CD4-positive, alpha-beta T cell treated with Interleukin-6 at 100 ng/mL for 8 hours (primary cell): ENCODE data around the gene PXYLP1.

ENCODE experiments used
- DNase-seq: peaks from one replicate; pipeline ENCODE4 v3.0.0-alpha.2; 2020; ENCODE audit warnings: mixed read lengths, low spot score

The PXYLP1 gene

DNA sequence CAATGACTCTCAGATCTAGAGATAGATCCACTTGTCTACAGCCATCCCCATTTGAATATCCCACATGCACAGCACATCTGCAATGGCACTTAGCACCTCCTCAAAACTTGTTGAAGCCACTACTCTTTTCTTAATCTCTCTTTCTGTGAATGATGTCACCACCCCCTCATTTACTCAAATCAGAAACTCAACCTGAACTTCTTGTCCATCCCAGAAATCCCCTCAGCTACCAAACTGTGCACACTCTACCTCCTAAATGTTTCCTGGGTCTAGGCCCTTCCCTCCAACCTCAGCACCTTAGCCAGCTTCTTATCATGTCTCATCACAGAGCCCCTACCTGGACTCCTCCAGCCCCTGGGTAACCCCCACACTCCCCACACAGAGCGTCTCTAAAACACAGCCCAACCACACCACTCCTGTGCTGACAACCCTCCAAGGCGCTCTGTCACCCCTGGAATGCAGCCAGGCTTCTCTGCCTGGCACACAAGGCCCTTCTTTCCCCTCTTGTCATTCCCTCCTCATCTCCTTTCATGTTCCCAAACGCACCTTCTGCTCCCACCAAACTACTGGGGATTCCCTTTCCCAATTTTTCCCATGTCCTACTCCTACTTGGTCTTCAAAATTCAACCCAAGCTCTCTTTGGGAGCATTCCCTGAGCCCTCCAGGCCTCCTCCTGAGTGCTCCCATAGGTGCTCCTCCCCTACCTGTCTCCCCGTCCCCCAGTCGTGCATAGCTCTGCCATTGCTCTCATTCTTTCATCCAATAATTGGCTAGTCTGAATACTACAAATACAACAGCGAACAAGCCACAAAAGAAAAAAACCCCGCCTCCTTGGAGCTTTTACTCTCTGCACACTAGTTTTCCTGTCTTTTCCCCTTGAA is 96.9 kb downstream of the PXYLP1 start:
- DNase-seq: no peak

DNA sequence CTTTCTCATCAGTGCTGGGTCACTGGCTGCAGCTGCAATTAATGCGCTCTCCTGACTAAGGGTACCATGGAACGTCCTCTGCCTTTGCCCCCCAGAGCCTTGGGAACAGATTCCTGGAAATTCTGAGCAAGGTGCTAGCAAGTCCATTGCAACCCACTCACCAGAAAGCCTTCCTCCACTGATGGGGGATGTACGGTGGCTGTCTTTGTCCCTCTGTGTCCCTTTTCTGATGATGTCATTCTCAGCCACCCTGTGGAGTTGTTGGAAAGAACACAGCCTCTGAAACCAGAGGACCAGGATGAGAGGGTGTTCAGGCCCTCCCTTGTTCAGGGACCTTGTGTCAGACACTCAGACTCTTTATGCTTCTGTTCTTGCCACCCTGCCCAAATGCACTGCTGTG is 98.6 kb downstream of the PXYLP1 start:
- DNase-seq: no peak

DNA sequence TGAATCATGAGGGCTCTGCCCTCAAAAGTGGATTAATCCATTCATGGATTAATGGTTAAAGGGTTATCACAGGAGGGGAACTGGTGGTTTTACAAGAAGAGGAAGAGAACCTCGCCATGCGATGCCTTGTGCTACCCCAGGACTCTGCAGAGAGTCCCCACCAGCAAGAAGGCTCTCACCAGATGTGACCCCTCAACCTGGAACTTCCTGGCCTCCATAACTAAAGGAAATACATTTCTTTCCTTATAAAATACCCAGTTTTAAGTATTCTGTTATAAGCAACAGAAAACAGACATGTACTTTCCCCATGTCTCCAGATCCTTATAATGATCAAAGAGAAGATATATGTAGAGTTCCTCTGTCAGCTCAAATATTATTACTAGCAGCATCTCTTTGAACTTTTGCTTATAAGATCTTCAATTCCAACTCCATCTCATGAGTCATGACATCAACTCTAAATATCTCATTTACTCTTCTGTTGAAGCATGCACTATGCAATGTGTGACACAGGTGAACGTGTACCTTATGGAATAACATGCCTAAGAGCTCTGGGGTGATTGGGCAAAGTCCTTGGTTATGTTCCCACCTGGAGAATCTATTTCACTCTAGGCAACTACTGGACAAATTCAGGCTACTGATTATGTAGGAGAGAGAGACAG is 99.2 kb downstream of the PXYLP1 start:
- DNase-seq: no peak

DNA sequence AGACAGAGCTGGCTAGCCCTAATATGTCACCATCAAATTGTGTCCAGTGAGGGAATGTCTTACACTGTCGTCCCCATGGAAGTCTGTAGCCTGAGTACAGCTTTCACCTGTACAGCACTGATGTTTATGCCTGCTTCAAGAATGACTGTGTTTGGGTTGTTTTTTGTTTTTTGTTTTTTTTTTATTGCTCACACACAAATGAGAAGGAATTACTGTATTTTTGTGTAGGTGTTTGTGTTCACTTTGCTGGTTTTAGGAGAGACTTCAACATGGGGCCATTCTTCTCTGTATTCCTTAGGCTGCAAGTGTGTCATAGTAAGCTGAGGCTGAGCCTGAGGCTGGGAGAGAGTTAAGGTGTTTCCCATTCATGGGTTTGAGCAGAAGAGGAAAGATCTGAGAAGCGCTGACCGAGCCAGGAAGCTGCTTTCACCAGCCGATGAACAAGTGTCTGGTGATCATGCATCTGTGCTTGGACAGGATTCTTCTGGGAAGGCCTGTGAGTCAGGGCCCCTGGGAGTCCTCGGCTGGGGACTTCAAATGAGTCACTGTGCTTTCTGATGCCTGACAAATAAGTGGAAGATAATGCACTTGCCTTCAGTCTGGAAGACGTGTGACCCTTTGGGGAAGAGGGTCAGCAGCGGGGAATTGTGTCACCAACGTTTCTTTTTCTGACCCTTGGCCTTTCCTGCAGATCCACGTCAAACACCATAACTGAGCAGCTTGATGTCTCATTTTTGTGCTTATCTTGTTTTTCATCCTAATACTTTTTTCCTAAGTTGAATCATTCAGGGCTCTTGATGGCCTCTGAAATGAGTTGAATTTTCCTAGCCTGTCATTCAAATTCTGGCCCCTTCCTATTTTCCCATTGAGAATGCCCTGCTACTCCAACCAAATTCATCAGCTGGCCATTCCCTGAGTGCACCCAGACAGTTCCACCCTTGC is 100.0 kb downstream of the PXYLP1 start:
- no peak for DNase-seq

DNA sequence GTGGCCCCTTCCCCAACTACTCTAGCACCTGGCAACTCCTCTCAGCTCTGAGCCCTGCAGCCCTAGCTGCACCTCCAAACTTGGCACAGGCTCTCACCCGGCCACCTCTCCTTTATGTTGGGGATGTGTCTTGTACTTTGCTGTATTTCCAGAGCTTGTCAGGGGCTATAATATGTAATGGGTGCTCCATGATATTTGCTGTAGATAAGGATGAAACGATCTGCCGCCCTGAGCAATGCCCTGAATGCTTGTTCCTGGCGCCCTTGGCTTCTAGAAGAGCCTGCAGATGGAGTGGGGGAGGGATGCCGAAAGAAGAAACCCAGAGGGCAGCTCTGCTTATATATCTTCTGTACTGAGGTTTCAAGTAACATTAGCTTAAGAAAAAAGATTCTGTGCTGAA is 100.8 kb downstream of the PXYLP1 start:
- no peak for DNase-seq

DNA sequence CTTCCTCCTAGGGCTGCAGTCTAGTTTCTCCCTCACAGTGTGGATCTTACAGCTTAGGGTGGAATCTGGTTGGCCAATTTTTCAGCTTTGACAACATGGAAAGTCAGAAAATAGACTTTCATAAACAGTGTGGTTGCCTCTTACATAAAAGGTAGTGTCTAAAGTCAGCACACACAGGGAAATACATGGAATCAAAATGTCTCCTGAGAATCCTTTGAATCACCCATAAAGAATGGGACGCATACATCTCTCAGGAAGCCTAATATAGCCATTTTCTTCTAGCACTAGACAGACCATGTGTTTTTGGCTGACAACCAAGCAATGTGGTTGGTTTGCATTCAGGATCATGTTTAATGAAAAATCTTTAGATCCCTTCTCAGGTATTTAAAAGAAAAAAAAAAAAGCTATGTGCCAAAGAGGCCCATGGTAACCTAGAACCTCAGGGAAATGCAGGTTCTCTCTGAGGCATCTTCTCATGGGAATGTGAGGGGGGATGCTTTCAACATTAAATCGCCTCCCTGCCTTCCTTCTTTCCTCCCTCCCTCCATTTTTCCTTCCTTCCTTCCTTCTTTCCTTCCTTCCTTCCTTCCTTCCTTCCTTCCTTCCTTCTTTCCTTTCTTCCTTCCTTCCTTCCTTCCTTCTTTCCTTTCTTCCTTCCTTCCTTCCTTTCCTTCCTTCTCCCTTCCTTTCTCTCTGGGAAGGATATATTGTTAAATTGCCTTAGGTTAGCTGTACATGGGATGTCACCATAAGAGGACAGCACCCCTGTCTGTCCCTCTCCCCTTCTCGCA is 102.4 kb downstream of the PXYLP1 start:
- no peak for DNase-seq

DNA sequence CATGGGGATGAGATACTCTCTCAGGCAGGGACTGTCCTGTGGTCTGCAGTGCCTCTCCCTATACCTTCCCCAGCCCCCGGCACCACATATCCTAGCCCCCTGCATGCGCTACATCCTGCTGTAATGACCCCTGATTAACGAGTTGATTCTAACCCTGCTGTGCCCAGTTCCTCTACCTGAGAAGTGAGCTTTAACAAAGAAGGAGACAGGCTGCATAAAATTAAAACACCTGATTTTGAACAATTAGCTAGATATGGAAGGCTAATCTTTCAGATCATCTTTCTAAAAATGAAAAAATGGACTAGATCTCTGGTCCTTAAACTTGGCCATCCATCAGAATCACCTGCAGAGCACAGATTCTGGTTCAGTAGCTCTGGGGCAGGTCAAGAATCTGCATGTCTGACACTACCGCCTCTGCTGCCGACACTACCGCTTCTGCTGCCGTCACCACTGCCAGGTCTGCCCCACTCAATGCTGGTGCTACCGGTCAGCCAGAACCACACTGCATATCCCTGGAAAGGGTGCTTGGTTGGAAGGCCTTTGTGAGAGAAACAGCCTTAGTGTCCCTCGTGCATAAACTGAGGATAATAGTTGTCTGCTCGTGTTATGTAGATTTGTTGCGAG is 103.1 kb downstream of the PXYLP1 start:
- no peak for DNase-seq

DNA sequence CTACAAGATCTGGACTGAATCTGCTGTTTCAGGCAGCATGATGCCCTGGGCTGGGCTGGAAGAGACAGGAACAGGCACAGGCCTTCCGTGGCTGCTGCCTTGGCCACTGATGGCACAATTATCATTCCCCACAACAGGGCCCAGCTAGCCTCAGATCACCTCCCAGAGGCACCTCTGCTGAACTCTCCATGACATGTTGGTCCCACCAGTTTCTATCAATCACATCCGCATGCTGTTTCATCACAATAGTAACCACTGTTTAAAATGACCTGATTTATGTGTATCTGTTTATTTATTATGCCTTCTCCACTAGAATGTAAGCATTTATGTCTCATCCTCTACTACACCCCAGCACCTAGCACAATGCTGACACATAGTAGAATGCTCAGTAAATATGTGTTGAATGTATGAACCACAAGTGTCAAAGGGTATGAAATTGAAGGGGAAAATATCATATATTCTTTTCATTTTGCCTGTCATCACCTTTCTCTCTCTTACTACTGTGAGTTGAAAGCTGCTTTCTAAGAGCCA is 104.0 kb downstream of the PXYLP1 start:
- no peak for DNase-seq

DNA sequence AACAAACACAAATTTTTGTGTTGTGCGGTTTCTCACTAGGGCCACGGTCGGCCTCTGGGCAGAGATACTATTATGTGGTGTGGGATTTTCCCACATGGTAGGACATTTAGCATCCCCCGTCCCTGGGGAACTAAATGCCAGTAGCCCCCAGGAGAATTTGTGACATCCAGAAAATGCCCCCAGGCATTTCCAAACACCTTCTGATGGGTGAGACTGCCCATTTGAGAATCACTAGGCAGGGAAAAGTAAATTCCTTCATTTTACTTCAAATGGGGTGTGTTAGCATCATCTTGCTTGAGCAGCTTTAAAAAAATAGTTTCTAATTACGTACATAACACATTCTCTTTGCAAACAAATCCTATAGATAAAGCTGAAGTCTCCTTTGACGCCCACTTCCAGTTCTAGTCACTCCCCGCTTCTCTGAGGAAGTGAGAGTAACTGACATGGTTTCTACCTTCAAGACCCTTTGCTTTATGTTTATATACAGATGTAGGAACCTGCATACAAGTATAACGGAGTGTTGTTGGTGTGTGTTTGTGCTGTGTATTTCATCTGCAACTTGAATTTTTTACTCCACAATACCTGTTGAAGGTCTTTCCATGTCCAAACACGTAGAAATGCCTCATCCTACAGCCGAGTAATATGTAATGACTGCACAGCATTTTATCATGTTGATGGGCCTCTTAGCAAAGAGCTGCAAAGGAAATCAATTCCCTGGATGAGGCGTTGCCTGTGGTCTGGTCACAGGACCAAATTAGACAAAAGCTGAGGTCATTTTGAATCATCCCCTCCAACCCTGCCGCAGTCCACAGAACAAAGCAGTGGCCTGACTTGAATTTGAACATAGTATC is 105.3 kb downstream of the PXYLP1 start:
- DNase-seq: no peak

DNA sequence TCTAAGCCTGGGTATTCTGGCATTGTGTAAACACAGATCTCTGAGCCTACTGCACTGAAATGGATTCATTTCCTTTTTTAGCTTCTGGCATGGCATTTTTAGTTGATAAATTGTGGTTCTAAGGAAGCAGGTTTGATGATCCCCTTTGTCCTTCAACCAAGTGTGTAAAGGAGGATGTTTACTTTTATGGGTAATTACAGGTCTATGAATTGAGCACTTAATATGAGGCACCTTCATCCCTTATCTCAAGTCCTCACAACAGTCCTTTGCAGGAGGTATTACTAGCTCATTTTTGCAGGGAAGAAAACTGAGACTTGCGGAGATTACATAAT is 105.9 kb downstream of the PXYLP1 start:
- DNase-seq: no peak

DNA sequence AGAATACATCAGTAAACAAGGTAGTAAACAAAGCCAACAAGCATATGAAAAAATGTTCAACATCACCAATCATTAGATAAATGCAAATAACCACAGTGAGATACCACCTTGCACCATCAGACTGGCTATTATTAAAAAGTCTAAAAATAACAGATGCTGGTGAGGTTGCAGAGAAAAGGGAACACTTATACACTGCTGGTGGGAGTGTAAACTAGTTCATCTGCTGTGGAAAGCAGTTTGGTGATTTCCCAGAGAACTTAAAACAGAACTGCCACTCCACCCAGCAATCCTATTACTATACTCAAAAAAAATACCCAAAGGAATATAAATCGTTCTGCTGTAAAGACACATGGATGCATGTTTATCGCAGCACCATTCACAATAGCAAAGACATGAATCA is 106.4 kb downstream of the PXYLP1 start:
- DNase-seq: no peak

DNA sequence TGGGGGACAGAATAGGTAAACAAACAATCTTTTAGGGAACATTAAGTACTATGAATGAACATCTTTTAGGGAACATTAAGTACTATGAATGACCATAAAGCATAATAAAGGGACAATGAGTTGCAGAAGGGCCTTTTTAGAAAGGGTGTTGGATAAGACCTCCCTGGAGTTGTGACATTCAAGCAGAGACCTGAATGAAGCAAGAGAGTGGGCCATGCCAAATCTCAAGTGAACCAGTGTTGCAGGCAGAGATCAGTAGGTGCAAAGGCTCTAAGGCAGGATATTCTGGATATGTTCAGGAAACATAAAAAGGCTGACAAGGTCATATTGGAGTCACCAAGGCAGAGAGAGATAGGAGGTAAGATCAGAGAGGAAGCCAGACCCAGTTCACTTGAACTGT is 107.3 kb downstream of the PXYLP1 start:
- no peak for DNase-seq

DNA sequence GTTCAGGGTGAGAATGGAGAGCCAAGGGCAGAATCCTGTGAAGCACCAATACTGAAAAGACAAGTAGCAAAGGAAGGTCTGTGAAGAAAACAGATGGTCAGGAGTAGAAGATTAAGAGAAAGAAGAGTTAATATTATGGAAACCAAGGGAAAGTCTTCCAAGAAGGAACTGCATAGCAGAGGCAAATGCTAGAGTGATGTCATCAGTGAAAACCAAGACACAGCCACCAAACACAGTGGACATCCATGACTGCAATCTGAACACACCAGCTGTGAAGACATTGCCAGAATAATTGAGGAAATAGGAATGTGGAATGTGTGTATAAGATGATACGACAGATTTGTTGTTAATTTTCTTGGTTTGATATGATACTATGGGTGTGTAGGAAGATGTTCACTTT is 109.9 kb downstream of the PXYLP1 start:
- no peak for DNase-seq

DNA sequence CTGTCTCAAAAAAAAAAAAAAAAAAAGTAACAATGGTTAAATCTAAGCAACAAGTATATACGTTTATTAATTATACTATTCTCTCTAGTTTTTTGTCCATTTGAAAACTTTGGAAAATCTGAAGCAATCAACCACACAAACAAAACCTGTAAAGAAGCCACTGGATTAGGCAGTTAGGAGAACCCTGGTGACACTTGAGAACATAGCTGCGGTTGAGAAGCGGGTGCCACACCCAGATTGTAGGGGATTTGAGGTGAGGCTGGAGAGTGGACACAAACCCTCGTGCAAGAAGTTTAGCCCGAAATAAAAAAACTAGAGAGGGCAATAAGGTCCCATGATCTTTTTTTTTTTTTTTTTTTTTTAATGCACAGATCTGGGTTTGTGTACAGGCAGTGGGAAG is 110.8 kb downstream of the PXYLP1 start:
- DNase-seq: no peak

DNA sequence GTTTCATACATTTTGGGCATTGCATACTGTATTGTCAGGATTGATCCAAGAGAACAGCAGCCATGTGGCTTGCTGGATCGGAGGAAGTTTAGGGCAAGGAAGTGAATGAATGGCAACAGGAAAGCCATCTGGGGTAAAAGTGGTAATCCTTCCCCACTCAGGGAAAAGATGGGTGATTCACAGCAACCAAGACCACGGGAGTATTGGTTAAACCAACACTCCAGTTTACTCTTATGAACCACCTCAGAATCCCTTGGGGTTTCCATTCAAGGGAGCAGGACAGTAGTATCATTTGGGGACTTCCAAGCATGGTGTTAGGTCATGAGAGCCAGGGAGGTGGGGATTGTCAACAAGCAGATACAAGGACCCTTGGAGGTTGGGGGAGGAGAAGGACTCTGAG is 111.5 kb downstream of the PXYLP1 start:
- DNase-seq: no peak

DNA sequence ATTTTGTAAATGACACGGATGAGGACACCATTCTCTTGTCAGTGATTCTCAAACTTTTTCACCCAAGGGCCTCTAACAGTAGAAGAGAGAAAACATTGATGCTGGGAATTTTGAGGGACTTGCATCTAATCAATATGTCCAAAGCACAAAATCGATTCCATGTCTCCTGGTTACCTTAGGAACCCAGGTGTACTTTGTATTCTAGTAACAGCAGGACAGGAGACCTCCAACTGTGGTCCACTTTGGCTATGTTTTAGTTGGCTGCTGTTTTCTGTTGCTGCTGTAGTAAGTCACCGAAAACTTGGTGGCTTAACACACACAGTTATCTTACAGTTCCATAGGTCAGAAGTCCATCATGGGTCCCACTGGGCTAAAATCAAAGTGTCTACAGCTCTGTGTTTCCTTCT is 112.2 kb downstream of the PXYLP1 start:
- DNase-seq: no peak
